K562 (cell line): ENCODE results near the gene MED12. TPM values are rescaled to one million over a fixed set of nuclear protein-coding genes. Genes with fewer than 3 reads are reported as not detected.

ENCODE experiments used
- ATAC-seq: fragments of 200-7000 bp; cut with Tn5 transposase; 3 replicates; pipeline ENCODE4 v1.9.1; 2020; ENCODE audit warnings: moderate library complexity
- BruUV-seq: library from RNA; stranded (reverse); fragments of 400-500 nt; replicated peaks from 2 replicates; lab custom pipeline; 2021; lab: Mats Ljungman, UMichigan
- CTCF ChIA-PET: fragments of 300-600 bp; formaldehyde crosslinking; extraction: SDS; loops from one replicate; lab custom pipeline; 2021; ENCODE audit warnings: low intra/inter-chr PET ratio; lab: Yijun Ruan, JAX
- POLR2A ChIA-PET: fragments of 300-600, 350-650 bp; sonication (Branson Sonifier 250); formaldehyde crosslinking; extraction: SDS; loops from one replicate; lab custom pipeline; 2021; ENCODE audit warnings: antibody characterized with exemption, inconsistent platforms; lab: Yijun Ruan, JAX
- DNase-seq, 4 experiments: peaks; one replicate each; pipeline versions ENCODE4 v3.0.0 to v3.0.0-alpha.2; 2011 to 2018; ENCODE audit warnings: low spot score in 3 of 4, mixed read lengths in 3 of 4; ENCODE audit errors: extremely low read depth in 1 of 4
- FAIRE-seq: peaks from 2 replicates; lab custom pipeline; 2011; peaks lifted over from hg19 to GRCh38; lab: Jason Lieb, UNC
- H2AFZ ChIP-seq: 2 replicates; pipeline ENCODE4 v1.6.0; 2011; ENCODE audit warnings: low read depth, low read length, control low read depth, inconsistent platforms
- H3K27ac ChIP-seq: fragments of 200-600 bp; 3 replicates; pipeline ENCODE4 v1.8.0; 2011; ENCODE audit warnings: low read depth, mild to moderate bottlenecking, control low read depth, inconsistent platforms, low read length, moderate library complexity, mixed read lengths; ENCODE audit errors: extremely low read depth
- H3K27me3 ChIP-seq, 2 experiments: fragments of 300-600 bp in 1 of 2; 2 replicates in 1 of 2; 3 replicates in 1 of 2; pipeline versions ENCODE4 v1.6.0 to v1.8.0; 2011; ENCODE audit warnings: inconsistent platforms in 2 of 2, low read length in 2 of 2, mild to moderate bottlenecking in 1 of 2, mixed read lengths in 1 of 2, moderate library complexity in 1 of 2; ENCODE audit not compliant: control insufficient read depth in 2 of 2, insufficient read depth in 2 of 2
- H3K36me3 ChIP-seq: fragments of 300-600 bp; 3 replicates; pipeline ENCODE4 v1.8.0; 2011; ENCODE audit warnings: mild to moderate bottlenecking, low read length, inconsistent platforms; ENCODE audit not compliant: control insufficient read depth, insufficient read depth
- H3K4me1 ChIP-seq, 2 experiments: fragments of 200-600 bp in 1 of 2; replicated peaks in 1 of 2; 2 replicates in 1 of 2; 3 replicates in 1 of 2; pipeline versions ENCODE4 v1.5.1 to v1.8.0; 2011; ENCODE audit warnings: inconsistent platforms in 2 of 2, low read length in 2 of 2, mild to moderate bottlenecking in 1 of 2, mixed read lengths in 1 of 2, moderate library complexity in 1 of 2; ENCODE audit not compliant: control insufficient read depth in 2 of 2, insufficient read depth in 2 of 2
- H3K4me2 ChIP-seq: 2 replicates; pipeline ENCODE4 v1.6.1; 2011; ENCODE audit warnings: low read length, control low read depth, inconsistent platforms, mixed read lengths; ENCODE audit not compliant: insufficient read depth
- H3K4me3 ChIP-seq: fragments of 200-600 bp; sonication (generic), shearing (Covaris generic); 2 replicates; pipeline ENCODE4 v1.5.1; 2016; ENCODE audit warnings: control low read depth, inconsistent platforms
- H3K79me2 ChIP-seq: fragments of 200-600 bp; 3 replicates; pipeline ENCODE4 v1.8.0; 2011; ENCODE audit warnings: low read length, inconsistent platforms; ENCODE audit not compliant: control insufficient read depth, insufficient read depth
- H3K9ac ChIP-seq, 2 experiments: 2 replicates each; pipeline versions ENCODE4 v1.6.0 to v1.6.1; 2011; ENCODE audit warnings: low read depth in 2 of 2, low read length in 2 of 2, control low read depth in 1 of 2, inconsistent platforms in 1 of 2, mild to moderate bottlenecking in 1 of 2, mixed read lengths in 1 of 2; ENCODE audit not compliant: insufficient read depth in 1 of 2
- H3K9me1 ChIP-seq: one replicate; pipeline ENCODE4 v1.6.0; 2011; ENCODE audit warnings: inconsistent platforms, mild to moderate bottlenecking, low read length, moderate library complexity; ENCODE audit not compliant: control insufficient read depth, insufficient read depth
- H3K9me3 ChIP-seq: replicated peaks from 2 replicates; pipeline ENCODE4 v1.5.1; 2011; ENCODE audit warnings: low read depth, low read length, inconsistent platforms; ENCODE audit not compliant: control insufficient read depth, insufficient read depth
- H4K20me1 ChIP-seq: replicated peaks from 2 replicates; pipeline ENCODE4 v1.6.1; 2011; ENCODE audit warnings: low read length, inconsistent platforms, mixed read lengths; ENCODE audit not compliant: control insufficient read depth, insufficient read depth
- ETS2 ChIP-seq: IDR thresholded peaks from 2 replicates; pipeline ENCODE4 v1.6.1; 2016; ENCODE audit warnings: borderline replicate concordance, missing genetic modification characterization, mild to moderate bottlenecking, moderate library complexity, missing compliant biosample characterization; ENCODE audit not compliant: poor library complexity, severe bottlenecking
- FOXK1 ChIP-seq: sonication (generic); formaldehyde crosslinking; IDR thresholded peaks from 2 replicates; pipeline ENCODE4 v1.8.0; 2022; ENCODE audit warnings: missing genetic modification reagents, mild to moderate bottlenecking, borderline replicate concordance
- KLF16 ChIP-seq: IDR thresholded peaks from 2 replicates; pipeline ENCODE4 v1.6.1; 2016; ENCODE audit warnings: antibody characterized with exemption
- MTA3 ChIP-seq: fragments of 450-650 bp; formaldehyde crosslinking; IDR thresholded peaks from 2 replicates; pipeline ENCODE4 v1.6.1; 2017; ENCODE audit warnings: mild to moderate bottlenecking, borderline replicate concordance
- NCOA2 ChIP-seq, 2 experiments: fragments of 450-650 bp; IDR thresholded peaks; 2 replicates each; pipeline ENCODE4 v1.6.1; 2018; ENCODE audit warnings: mild to moderate bottlenecking in 2 of 2, moderate library complexity in 1 of 2; ENCODE audit not compliant: partially characterized antibody in 2 of 2
- POLR2H ChIP-seq: IDR thresholded peaks from 2 replicates; pipeline ENCODE4 v1.6.1; 2016; ENCODE audit warnings: missing genetic modification characterization, low read depth, mild to moderate bottlenecking, control low read depth, missing compliant biosample characterization, moderate library complexity
- SMARCB1 ChIP-seq: IDR thresholded peaks from 2 replicates; pipeline ENCODE4 v1.6.1; 2011; ENCODE audit warnings: improper control_type of control experiment, low read depth; ENCODE audit not compliant: insufficient read length
- ZFP1 ChIP-seq: fragments of 450-650 bp; formaldehyde crosslinking; IDR thresholded peaks from 2 replicates; pipeline ENCODE4 v1.4.0; 2020; ENCODE audit warnings: mild to moderate bottlenecking, mixed read lengths
- ZNF444 ChIP-seq: fragments of 250-450 bp; sonication (Bioruptor Pico); IDR thresholded peaks from 2 replicates; pipeline ENCODE4 v1.4.0; 2020; ENCODE audit warnings: mild to moderate bottlenecking, moderate library complexity
- ZNF592 ChIP-seq: fragments of 450-650 bp; IDR thresholded peaks from 2 replicates; pipeline ENCODE4 v1.6.1; 2017; ENCODE audit warnings: antibody characterized with exemption, mild to moderate bottlenecking
- WGBS: fragments of 100-300 bp; shearing (Covaris generic); methylation state at CpG from one replicate; pipeline ENCODE4 v1.1.6; 2016; ENCODE audit warnings: low coverage, mixed read lengths; ENCODE audit not compliant: insufficient coverage; ENCODE audit errors: missing lambda C conversion rate; 5-methylcytosine and 5-hydroxymethylcytosine counted together
- in situ Hi-C: fragments of 300-500 bp; cut with MboI; formaldehyde crosslinking; loops from 4 replicates; pipeline ENCODE4 v1.15.0; 2018; ENCODE audit warnings: inconsistent platforms, mixed read lengths
- intact Hi-C: fragments of 100-400 bp; cut with micrococcal nuclease; formaldehyde crosslinking; loops from 2 replicates; pipeline ENCODE4 v1.14.2; 2022
- polyA plus RNA-seq, 8 experiments: library from polyadenylated mRNA; depleted of rRNA in 4 of 8; stranded (reverse) in 5 of 8; unstranded in 3 of 8; fragments of >200 nt; fragmentation: Nextera tagmentation in 2 of 8; fragmentation: Illumina TruSeq in 1 of 8; extraction: Ambion mirVana in 2 of 8; extraction: Trizol in 1 of 8; gene quantifications; 2 replicates each; pipeline versions ENCODE4 v1.2.1 to v1.2.3, GENCODE V29; 2011 to 2014; ENCODE audit warnings: inconsistent platforms in 1 of 8, missing spikeins in 1 of 8
- total RNA-seq, 7 experiments: library from RNA; depleted of rRNA in 6 of 7; stranded (reverse); fragments of >200 nt in 6 of 7; fragmentation: Illumina TruSeq in 2 of 7; extraction: Trizol in 2 of 7; gene quantifications; 2 replicates each; pipeline versions ENCODE4 v1.2.1 to v1.2.3, GENCODE V29; 2011 to 2021; ENCODE audit warnings: low replicate concordance in 1 of 7
- TF ChIP-seq, protein P1 (sequence below), 2 experiments: fragments of 450-650 bp; conservative IDR thresholded peaks; 2 replicates each; pipeline ENCODE4 v1.6.1; 2017; ENCODE audit warnings: mild to moderate bottlenecking in 2 of 2, moderate library complexity in 2 of 2
- TF ChIP-seq, protein P2 (sequence below): sonication (generic); formaldehyde crosslinking; IDR thresholded peaks from 2 replicates; pipeline ENCODE4 v1.8.0; 2022; ENCODE audit warnings: missing genetic modification reagents, mild to moderate bottlenecking, borderline replicate concordance
- TF ChIP-seq, protein P3 (sequence below): IDR thresholded peaks from 2 replicates; pipeline ENCODE4 v1.6.1; 2014; ENCODE audit warnings: antibody characterized with exemption

The MED12 gene
- total and polyA plus RNA-seq, 9 of the 15 experiments (the other 6 are each of a cell fraction or from before 2014, with no cell fraction given), result 1.6 to 49.7 (median 8.6) TPM

DNA sequence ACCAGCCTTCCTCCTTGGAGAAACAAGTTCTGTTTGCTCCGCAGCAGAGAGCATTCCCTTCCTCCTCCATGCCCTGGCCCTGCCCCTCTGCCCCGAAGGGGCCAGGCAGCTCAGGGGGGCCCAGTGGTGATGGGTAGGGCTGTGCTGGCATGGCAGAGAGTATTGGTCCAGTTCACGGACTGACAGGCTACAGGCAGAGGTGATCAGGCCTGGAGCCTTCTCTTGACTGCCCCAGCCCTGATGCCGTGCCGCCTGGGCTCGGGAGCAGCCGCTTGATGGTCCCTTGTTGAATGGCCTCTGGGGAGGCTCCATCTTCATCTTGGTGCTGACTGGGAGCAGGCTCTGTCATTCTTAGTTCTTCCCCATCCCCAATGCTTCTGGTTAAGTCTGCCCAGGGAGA, 35.8 kb downstream of the MED12 start (continued):
- TF ChIP-seq, protein P1, sequence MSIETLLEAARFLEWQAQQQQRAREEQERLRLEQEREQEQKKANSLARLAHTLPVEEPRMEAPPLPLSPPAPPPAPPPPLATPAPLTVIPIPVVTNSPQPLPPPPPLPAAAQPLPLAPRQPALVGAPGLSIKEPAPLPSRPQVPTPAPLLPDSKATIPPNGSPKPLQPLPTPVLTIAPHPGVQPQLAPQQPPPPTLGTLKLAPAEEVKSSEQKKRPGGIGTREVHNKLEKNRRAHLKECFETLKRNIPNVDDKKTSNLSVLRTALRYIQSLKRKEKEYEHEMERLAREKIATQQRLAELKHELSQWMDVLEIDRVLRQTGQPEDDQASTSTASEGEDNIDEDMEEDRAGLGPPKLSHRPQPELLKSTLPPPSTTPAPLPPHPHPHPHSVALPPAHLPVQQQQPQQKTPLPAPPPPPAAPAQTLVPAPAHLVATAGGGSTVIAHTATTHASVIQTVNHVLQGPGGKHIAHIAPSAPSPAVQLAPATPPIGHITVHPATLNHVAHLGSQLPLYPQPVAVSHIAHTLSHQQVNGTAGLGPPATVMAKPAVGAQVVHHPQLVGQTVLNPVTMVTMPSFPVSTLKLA (conservative IDR thresholded peaks at IDR 0.05), result no peak
- no peak for TF ChIP-seq POLR2H (tag)
- TF ChIP-seq ETS2 (tag), result no peak
- TF ChIP-seq, protein P2, sequence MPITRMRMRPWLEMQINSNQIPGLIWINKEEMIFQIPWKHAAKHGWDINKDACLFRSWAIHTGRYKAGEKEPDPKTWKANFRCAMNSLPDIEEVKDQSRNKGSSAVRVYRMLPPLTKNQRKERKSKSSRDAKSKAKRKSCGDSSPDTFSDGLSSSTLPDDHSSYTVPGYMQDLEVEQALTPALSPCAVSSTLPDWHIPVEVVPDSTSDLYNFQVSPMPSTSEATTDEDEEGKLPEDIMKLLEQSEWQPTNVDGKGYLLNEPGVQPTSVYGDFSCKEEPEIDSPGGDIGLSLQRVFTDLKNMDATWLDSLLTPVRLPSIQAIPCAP (CRISPR knock-in tag), result no peak
- TF ChIP-seq ZNF444, result no peak
- no peak for TF ChIP-seq ZFP1 (CRISPR knock-in tag)
- no peak for TF ChIP-seq SMARCB1

DNA sequence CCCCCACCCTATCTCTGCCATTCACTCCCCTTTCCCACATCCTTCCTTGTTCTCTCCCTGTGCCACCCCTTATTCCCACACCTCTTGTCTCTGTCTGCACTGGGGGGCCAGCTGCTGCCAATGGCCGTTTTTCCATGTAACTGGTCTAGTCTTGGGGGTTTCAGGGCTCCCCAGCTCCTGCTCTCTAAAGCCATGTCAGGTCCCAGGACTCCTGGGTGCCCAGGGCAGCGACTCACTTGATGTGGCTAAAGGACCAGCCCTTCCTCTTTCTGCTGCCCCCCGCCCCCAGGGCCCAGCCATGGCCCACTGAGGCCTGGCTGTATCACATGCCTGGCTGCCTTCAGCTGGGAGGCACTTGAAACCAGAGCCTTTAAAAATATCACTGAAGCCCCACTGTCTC, 36.2 kb downstream of the MED12 start:
- Histone ChIP-seq H2AFZ (no peak overlapping the region), H3K4me1 (peaks cover 0 to 3% of the 10 kb centered on the region in 2 experiments; a peak in 1 of 5 replicates), H4K20me1 (no peaks in the 10 kb centered on the region), H3K9me1 (no peaks in the 10 kb centered on the region), H3K36me3 (no peaks in the 10 kb centered on the region), H3K27ac (no peak overlapping the region), H3K79me2 (no peaks in the 10 kb centered on the region), H3K4me2 (no peak overlapping the region), H3K4me3 (no peak overlapping the region), H3K9me3 (no peaks in the 10 kb centered on the region), H3K9ac (no peak overlapping the region; a peak in 1 of 4 replicates), H3K27me3 (no peaks in the 10 kb centered on the region)
- no peak for ATAC-seq
- ChIA-PET CTCF (no interaction called here), POLR2A (no interaction called here)
- whole genome bisulfite sequencing, result 0% methylated on average over 1 of the region's 3 CpGs
- no peak for DNase-seq
- FAIRE-seq, result no peak
- intact Hi-C loops (no loop called here), in situ Hi-C loops (no loop called here)
- no TSS peak for BruUV-seq
- TF ChIP-seq KLF16, result no peak
- TF ChIP-seq, protein P3, sequence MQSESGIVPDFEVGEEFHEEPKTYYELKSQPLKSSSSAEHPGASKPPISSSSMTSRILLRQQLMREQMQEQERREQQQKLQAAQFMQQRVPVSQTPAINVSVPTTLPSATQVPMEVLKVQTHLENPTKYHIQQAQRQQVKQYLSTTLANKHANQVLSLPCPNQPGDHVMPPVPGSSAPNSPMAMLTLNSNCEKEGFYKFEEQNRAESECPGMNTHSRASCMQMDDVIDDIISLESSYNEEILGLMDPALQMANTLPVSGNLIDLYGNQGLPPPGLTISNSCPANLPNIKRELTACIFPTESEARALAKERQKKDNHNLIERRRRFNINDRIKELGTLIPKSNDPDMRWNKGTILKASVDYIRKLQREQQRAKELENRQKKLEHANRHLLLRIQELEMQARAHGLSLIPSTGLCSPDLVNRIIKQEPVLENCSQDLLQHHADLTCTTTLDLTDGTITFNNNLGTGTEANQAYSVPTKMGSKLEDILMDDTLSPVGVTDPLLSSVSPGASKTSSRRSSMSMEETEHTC, result no peak
- TF ChIP-seq MTA3, result no peak
- no peak for TF ChIP-seq ZNF592
- TF ChIP-seq FOXK1 (CRISPR knock-in tag), result no peak
- TF ChIP-seq NCOA2 (IDR thresholded peaks at IDR 0.05; ENCODE audit: partially characterized antibody in 2 of 2), result no peak
